GM18508 (cell line): Measurements from ENCODE around the gene TMEM138.
A peak's percentile ranks its signal among the peaks of the same experiment; 100 is the strongest.

Experiments used
- ATAC-seq: cut with Tn5 transposase; IDR thresholded peaks from one replicate; pipeline ENCODE4 v1.9.1; 2021; ENCODE audit warnings: moderate number of reproducible peaks; ENCODE audit not compliant: insufficient read depth, unreplicated experiment

TMEM138 gene

GRCh38 chr11:61340979-61341378 is 21.2 kb upstream of the TMEM138 start:
- no peak for ATAC-seq

GRCh38 chr11:61341706-61342105 is 20.5 kb upstream of the TMEM138 start:
- ATAC-seq, result no peak

GRCh38 chr11:61342207-61342803 is 19.9 kb upstream of the TMEM138 start:
- ATAC-seq, result no peak

- ATAC-seq, result no peak
These were observed 18.1 kb upstream of the TMEM138 start for GRCh38 chr11:61343792-61344745.

- no peak for ATAC-seq
These were observed 17.0 kb upstream of the TMEM138 start for GRCh38 chr11:61345170-61345610.

- ATAC-seq, result no peak
These were observed 16.0 kb upstream of the TMEM138 start for GRCh38 chr11:61345954-61346843.

- no peak for ATAC-seq
These were observed 14.2 kb upstream of the TMEM138 start for GRCh38 chr11:61347916-61348461.

GRCh38 chr11:61349189-61349751 is 12.9 kb upstream of the TMEM138 start:
- no peak for ATAC-seq

GRCh38 chr11:61349916-61350315 is 12.3 kb upstream of the TMEM138 start:
- no peak for ATAC-seq

GRCh38 chr11:61350336-61350735 is 11.8 kb upstream of the TMEM138 start:
- no peak for ATAC-seq

GRCh38 chr11:61350803-61351202 is 11.4 kb upstream of the TMEM138 start:
- ATAC-seq, result no peak

- no peak for ATAC-seq
These were observed 10.1 kb upstream of the TMEM138 start for GRCh38 chr11:61352038-61352437.

GRCh38 chr11:61353131-61354067 is 8.8 kb upstream of the TMEM138 start:
- no peak for ATAC-seq

- ATAC-seq, result no peak
These were observed 8.0 kb upstream of the TMEM138 start for GRCh38 chr11:61354208-61354607.

- no peak for ATAC-seq
These were observed 5.5 kb upstream of the TMEM138 start for GRCh38 chr11:61356706-61357105.

GRCh38 chr11:61357233-61357893 is 4.8 kb upstream of the TMEM138 start:
- peak; percentile 44 for ATAC-seq

GRCh38 chr11:61357894-61358239 is 4.3 kb upstream of the TMEM138 start:
- ATAC-seq, result no peak

- ATAC-seq, result no peak
These were observed 3.6 kb upstream of the TMEM138 start for GRCh38 chr11:61358566-61358965.

GRCh38 chr11:61359516-61359915 is 2.7 kb upstream of the TMEM138 start:
- no peak for ATAC-seq
